Measurements from ENCODE around the gene ADAM11. TPM values are rescaled to one million over a fixed set of nuclear protein-coding genes. Genes with fewer than 3 reads are reported as not detected.
A peak's percentile ranks its signal among the peaks of the same experiment; 100 is the strongest.

ADAM11 gene
- total and polyA plus RNA-seq, 9 of the 15 experiments (the other 6 are each of a cell fraction or from before 2014, with no cell fraction given) = 0.01 to 0.31 (median 0.14) TPM; not detected in 2

DNA sequence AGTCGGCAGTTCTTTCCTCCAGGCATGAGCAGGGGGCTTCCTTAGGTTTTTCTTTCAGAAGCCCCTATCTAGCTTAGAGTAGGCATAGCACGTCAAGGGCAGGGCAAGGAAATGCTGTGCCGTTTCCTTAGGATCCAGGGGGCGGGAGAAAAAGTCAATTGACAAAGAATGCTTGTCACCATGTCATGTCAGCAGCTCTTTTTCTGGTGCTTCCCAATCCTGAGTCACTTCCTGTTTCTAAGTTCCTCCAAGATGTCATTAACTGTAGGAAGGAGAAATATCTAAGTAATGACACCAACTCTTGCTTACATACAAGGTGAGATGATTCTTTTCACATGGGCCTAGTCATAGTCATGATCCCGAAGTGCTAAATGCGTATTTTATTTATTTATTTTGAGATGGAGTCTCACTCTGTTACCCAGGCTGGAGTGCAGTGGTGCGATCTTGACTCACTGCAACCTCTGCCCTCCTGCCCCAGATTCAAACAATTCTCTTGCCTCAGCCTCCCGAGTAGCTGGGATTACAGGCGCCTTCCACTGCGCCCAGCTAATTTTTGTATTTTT lies 36.1 kb downstream of the ADAM11 start (continued):
- TF ChIP-seq MCM7 (IDR thresholded peaks at IDR 0.05) (no peak), GTF2E2 (tag; IDR thresholded peaks at IDR 0.05) (no peak), HOXB6 (CRISPR knock-in tag; IDR thresholded peaks at IDR 0.05; ENCODE audit: borderline replicate concordance) (no peak), ESRRA (IDR thresholded peaks at IDR 0.05; ENCODE audit: borderline replicate concordance, low read depth) (no peak), TEAD4 (IDR thresholded peaks at IDR 0.05; ENCODE audit: low read length) (no peak), TEAD4 (CRISPR knock-in tag; IDR thresholded peaks at IDR 0.05; ENCODE audit: borderline replicate concordance) (no peak), TCFL5 (CRISPR knock-in tag; conservative IDR thresholded peaks at IDR 0.05) (no peak), PHF21A (IDR thresholded peaks at IDR 0.05; ENCODE audit: borderline replicate concordance, low read depth) (no peak), NR2C1 (IDR thresholded peaks at IDR 0.05) (no peak), NR2C1 (tag; IDR thresholded peaks at IDR 0.05) (0 out of 2 replicates have a peak, but pooled peaks have one; percentile 24), SMARCA4 (IDR thresholded peaks at IDR 0.05) (no peak), MNT (conservative IDR thresholded peaks at IDR 0.05) (no peak), SMARCE1 (IDR thresholded peaks at IDR 0.05) (0 out of 2 replicates have a peak, but pooled peaks have one; percentile 34), XRCC5 (IDR thresholded peaks at IDR 0.05; ENCODE audit: low read depth, low read length) (no peak)
- TF ChIP-seq, protein P1, sequence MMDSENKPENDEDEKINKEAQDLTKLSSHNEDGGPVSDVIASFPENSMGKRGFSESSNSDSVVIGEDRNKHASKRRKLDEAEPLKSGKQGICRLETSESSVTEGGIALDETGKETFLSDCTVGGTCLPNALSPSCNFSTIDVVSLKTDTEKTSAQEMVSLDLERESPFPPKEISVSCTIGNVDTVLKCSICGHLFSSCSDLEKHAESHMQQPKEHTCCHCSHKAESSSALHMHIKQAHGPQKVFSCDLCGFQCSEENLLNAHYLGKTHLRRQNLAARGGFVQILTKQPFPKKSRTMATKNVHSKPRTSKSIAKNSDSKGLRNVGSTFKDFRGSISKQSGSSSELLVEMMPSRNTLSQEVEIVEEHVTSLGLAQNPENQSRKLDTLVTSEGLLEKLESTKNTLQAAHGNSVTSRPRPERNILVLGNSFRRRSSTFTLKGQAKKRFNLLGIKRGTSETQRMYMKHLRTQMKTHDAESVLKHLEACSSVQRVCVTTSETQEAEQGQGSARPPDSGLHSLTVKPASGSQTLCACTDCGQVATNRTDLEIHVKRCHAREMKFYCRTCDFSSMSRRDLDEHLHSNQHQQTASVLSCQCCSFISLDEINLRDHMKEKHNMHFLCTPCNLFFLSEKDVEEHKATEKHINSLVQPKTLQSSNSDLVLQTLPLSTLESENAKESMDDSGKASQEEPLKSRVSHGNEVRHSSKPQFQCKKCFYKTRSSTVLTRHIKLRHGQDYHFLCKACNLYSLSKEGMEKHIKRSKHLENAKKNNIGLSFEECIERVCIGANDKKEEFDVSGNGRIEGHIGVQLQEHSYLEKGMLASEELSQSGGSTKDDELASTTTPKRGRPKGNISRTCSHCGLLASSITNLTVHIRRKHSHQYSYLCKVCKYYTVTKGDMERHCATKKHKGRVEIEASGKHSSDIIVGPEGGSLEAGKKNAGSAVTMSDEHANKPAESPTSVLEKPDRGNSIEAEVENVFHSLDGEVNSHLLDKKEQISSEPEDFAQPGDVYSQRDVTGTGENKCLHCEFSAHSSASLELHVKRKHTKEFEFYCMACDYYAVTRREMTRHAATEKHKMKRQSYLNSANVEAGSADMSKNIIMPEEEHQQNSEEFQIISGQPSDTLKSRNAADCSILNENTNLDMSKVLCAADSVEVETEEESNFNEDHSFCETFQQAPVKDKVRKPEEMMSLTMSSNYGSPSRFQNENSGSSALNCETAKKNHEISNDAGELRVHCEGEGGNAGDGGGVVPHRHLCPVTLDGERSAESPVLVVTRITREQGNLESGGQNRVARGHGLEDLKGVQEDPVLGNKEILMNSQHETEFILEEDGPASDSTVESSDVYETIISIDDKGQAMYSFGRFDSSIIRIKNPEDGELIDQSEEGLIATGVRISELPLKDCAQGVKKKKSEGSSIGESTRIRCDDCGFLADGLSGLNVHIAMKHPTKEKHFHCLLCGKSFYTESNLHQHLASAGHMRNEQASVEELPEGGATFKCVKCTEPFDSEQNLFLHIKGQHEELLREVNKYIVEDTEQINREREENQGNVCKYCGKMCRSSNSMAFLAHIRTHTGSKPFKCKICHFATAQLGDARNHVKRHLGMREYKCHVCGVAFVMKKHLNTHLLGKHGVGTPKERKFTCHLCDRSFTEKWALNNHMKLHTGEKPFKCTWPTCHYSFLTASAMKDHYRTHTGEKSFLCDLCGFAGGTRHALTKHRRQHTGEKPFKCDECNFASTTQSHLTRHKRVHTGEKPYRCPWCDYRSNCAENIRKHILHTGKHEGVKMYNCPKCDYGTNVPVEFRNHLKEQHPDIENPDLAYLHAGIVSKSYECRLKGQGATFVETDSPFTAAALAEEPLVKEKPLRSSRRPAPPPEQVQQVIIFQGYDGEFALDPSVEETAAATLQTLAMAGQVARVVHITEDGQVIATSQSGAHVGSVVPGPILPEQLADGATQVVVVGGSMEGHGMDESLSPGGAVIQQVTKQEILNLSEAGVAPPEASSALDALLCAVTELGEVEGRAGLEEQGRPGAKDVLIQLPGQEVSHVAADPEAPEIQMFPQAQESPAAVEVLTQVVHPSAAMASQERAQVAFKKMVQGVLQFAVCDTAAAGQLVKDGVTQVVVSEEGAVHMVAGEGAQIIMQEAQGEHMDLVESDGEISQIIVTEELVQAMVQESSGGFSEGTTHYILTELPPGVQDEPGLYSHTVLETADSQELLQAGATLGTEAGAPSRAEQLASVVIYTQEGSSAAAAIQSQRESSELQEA (IDR thresholded peaks at IDR 0.05; ENCODE audit: low read depth) = no peak
- TF ChIP-seq, protein P2, sequence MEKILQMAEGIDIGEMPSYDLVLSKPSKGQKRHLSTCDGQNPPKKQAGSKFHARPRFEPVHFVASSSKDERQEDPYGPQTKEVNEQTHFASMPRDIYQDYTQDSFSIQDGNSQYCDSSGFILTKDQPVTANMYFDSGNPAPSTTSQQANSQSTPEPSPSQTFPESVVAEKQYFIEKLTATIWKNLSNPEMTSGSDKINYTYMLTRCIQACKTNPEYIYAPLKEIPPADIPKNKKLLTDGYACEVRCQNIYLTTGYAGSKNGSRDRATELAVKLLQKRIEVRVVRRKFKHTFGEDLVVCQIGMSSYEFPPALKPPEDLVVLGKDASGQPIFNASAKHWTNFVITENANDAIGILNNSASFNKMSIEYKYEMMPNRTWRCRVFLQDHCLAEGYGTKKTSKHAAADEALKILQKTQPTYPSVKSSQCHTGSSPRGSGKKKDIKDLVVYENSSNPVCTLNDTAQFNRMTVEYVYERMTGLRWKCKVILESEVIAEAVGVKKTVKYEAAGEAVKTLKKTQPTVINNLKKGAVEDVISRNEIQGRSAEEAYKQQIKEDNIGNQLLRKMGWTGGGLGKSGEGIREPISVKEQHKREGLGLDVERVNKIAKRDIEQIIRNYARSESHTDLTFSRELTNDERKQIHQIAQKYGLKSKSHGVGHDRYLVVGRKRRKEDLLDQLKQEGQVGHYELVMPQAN (IDR thresholded peaks at IDR 0.05; ENCODE audit: borderline replicate concordance) = no peak
- TF ChIP-seq, protein P3, sequence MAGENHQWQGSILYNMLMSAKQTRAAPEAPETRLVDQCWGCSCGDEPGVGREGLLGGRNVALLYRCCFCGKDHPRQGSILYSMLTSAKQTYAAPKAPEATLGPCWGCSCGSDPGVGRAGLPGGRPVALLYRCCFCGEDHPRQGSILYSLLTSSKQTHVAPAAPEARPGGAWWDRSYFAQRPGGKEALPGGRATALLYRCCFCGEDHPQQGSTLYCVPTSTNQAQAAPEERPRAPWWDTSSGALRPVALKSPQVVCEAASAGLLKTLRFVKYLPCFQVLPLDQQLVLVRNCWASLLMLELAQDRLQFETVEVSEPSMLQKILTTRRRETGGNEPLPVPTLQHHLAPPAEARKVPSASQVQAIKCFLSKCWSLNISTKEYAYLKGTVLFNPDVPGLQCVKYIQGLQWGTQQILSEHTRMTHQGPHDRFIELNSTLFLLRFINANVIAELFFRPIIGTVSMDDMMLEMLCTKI (IDR thresholded peaks at IDR 0.05; ENCODE audit: partially characterized antibody) = no peak
